ENCODE measurements around the gene NEK6.

Gene NEK6

DNA sequence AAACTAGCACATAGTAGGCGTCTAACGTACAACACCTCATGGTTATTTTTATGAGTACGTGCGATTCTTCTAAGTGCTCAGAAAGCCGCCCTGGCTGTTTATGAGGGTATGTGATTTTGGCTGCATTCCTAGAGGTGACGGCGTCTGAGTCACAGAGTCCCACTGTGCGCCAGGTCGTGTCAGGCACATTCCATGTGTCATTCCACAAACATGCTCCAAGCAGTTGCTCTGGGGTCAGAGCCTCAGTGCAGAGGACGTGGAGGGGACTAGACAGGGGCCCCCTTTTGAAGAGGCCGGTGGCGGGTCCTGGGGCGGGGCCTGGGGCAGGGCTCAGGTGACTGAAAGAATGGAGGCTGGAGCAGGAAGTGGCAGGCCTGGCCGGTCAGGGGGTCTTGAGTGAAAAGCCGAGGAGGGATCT, 51.9 kb downstream of the NEK6 start:
- DNase-seq (ENCODE audit: low read depth, low spot score), result peak; percentile 70
- H3K27ac ChIP-seq, result no peak overlapping the region

DNA sequence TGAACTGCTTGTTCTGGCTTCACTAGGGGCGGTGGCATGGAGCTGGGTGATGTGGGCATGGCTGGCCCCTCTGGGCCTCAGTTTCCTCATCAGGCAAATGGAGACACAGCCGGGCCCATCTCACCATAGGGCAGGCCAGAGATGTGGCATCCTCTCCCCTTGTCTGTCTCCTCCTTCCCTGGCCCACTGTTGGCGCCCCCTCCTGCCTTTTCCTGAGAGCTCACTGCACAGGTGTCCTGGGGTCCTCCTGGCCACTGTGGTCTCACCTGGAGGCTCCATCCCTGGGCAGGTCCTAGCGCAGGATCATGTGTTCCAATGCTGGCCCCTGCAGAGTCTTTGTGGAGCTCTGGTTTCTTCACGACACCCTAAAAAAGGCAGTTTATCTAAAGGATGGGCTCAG, 53.5 kb downstream of the NEK6 start:
- no peak overlapping the region for H3K27ac ChIP-seq
- DNase-seq (ENCODE audit: low read depth, low spot score), result no peak

DNA sequence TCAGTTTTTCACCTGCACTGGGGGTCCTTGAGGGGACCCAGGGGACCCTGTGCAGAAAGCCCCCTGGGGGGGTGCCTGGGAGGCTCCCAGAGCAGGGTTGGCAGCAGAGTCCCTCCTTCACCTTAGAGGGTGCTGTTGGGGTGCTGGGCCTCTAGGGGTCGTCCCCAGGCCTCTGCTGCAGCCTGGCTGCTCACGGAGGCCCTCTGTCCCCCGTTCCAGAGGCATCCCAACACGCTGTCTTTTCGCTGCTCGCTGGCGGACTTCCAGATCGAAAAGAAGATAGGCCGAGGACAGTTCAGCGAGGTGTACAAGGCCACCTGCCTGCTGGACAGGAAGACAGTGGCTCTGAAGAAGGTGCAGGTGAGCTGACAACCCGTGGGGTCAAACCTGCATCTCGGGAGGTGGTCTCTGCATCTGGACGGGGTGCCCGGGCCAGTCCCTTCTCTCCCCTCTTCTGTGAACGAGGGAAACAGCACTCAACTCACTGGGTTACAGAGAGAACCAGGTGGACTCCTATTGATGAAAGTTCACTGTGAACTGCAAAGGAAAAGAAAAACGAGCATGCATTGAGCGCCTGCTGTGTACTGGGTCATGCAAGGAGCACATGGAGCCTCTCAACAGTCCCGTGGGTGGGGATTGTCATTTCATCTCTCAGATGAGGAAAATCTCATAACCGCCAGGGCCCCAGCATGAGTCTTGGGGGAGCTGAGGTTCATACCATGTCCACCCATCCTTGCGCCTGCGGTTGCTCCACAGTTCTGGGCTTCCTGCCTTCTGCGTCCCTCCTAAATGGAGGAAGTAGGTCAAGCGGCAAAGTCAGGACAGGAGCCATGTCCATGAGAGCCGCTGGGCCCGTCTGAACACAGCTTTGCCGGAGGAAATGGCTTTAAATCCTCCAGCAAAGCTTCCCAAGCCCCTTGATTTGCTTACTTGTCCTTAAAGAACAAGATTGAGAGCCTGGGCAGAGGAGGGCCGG, 54.8 kb downstream of the NEK6 start:
- DNase-seq (ENCODE audit: low read depth, low spot score), result no peak
- H3K27ac ChIP-seq, result no peak overlapping the region

DNA sequence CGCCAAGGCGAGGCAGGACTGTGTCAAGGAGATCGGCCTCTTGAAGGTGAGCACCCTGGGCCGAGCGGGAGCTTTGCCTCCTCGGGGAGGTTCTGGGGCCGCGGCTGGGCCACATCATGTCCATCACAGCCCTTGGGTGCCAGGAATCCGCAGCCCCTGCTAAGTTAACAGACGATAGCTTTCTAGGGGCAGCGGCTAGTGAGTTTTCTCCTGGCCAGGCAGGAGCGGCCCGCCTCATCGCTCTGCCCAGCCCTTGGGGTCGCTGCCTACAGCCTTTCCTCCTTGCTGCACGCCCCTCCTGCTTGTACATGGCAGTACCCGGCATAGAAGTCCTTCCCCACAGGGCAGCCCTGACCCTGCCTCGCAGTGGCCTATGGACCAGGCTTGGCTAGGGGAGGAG, 56.2 kb downstream of the NEK6 start:
- no peak for DNase-seq (ENCODE audit: low read depth, low spot score)
- H3K27ac ChIP-seq, result no peak overlapping the region

DNA sequence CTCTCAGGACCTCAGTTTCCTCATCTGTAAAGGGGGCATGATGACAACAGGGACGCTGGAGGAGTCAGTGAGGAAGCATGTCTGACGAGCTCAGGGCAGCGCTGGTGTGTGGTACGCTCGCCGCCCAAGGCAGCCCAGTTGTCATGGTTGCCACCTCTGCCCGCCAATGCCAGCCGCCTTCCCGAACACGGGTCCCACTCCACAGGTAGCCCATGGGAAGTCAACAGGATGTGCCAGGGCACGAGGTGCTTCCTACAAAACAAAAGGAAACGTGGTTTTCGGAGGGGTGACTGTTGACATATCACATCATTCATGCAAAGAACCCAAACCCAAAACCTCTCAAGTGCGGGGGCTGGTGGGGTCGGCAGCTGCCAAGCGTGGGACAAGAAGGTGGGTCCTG, 58.1 kb downstream of the NEK6 start:
- no peak overlapping the region for H3K27ac ChIP-seq
- no peak for DNase-seq (ENCODE audit: low read depth, low spot score)

DNA sequence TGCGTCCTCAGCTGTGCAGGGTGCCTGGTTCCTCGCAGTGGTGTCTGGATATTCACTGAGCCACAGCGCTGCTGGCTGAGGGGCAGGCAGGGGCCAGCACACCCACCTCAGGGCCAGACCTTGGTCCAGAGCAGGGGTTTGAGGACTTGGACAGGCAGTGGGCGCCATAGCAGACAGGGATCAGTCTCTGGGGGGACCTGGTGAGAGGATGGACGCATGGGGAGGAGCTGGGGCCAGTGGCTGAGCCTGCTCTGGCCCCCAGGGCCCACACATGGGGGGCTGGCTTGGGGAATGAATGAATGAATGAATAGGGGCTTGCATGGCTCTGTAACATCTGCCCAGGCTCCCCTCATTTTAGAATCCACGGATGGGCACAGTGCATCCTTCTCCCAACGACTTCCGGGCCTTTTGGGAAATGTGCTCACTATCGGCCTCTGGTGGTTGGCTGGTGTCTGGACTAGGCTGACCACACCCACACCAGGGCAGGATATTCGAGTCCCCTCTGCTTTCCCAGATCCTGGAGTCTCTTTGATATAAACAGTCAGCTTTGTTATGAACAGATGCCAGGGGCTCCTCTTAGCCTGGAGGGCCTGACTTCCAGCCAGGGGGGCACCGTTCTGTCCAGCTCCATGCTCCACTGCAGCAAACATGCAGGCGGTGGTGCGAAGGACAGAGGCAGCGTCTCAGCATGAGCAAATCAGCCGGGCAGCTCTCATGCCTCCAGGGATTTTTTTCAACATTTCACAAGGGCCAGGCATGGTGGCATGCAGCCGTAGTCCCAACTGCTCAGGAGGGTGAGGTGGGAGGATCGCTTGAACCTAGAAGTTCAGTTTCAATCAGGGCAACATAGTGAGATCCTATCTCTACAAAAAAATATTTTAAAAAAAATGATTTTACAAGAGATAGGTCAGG, 62.6 kb downstream of the NEK6 start:
- DNase-seq (ENCODE audit: low read depth, low spot score), result no peak
- H3K27ac ChIP-seq, result no peak overlapping the region

DNA sequence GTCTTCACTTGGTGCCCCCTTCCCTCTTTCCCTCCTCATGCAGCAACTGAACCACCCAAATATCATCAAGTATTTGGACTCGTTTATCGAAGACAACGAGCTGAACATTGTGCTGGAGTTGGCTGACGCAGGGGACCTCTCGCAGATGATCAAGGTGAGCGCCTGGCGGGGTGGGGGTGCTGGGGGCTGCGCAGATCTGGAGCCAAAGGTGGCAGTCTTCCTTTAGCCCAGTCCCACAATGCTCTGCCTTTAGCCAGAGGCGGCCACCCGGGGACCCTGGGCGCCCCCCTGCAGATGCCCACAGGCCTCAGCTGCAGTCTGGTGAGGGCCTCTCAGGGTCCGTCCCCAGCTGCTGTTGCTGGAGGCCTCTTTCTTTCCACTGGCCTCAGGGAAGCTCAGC, 63.7 kb downstream of the NEK6 start:
- H3K27ac ChIP-seq, result no peak overlapping the region
- no peak for DNase-seq (ENCODE audit: low read depth, low spot score)

DNA sequence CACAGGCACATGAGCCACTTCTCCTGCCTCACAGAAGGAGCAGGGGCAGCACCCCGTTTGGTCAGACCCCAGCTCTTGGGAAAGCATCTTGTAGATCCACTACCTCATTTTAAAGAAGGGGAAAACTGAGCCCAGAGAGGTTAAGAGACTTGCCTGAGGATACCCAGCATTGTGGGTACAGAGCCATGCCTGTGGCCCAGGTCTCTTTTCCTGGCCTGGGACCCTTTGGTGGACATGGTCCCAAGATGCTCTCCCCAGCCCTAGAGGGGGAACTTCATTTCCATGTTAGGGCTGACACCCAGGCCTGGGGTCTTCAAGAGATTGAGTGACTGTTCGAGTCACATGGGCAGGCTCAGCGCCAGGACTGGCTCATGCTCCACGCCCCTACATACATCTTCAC, 64.2 kb downstream of the NEK6 start:
- H3K27ac ChIP-seq, result no peak overlapping the region
- DNase-seq (ENCODE audit: low read depth, low spot score), result no peak

DNA sequence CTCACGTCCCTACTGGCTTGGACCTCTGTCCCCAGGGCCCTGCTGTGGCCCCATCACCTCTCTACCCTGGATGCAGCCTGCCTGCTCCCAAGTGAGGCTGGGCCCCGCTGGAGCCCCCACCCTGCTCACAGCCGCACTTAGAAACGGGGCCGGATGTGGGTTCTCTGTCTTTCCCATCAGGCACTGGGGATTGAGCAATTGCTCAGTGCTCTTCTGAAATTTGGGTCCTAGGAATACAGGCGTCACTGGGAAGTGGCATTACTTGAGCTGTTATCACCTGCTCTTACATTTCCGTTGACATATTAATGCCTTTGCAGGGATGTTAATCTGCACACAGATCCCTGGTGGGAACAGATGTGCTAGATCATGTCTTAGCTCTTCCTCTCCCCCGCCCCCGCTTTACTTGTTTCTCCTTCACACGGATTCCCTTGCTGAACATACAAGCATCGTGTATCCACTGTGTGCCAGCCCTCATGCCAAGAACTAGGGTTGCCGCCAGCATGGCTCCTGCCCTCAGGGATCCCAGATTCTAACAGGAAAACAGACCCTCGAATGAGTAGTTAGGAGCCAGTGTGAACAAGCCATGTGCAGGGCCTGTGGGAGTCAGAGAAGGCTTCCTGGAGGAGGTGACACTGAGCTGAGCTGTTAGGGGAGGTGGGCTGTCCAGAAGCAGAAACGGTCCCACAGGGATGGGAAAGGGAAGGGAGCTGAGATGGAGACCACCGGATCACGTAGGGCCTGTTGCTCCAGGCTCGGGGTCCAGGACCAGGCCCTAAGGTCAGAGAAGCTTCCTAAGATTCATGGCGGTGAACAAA, 65.1 kb downstream of the NEK6 start:
- no peak for DNase-seq (ENCODE audit: low read depth, low spot score)
- H3K27ac ChIP-seq, result no peak overlapping the region

DNA sequence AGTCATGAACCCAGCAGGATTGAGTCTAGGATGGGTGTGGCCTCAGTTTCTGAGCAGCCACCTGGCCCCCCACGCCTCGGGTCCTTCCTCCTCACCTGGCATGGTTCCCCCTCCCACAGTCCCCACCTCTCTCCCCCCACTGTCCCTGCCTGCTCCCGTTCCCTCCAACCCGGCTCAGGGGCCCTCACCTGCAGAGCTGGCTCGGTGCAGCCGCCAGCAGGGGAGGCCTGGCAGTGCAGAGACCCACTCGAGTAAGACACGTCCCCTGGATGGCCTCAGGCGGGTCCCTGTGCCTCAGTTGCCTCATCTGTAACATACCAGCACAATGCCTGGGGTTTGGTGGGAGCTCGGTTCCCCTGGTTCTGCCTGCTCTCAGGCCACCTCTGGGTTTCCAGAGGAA, 66.2 kb downstream of the NEK6 start:
- H3K27ac ChIP-seq, result no peak overlapping the region

DNA sequence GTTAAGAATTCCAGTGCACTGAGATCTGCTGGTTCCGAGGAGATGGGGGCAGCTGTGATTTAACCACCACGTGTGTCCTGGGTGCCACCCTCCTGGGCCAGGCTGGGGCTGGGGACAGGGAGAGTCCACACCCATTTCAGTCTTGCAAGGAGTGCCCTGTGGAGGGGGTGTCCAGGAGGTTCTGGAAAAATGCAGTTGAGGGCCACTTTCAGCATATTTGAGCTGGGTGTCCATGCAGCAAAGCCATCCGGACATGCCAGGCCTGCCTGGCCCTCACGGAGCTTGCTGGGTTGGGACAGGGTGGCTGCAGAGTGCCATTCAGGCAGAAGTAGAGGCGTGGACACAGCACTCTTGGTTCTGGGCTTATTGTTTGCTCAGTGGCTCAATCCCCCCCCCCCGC, 68.1 kb downstream of the NEK6 start:
- no peak for DNase-seq (ENCODE audit: low read depth, low spot score)
- no peak overlapping the region for H3K27ac ChIP-seq

More for the DNA sequence above, 66.2 kb downstream of the NEK6 start:
- DNase-seq (ENCODE audit: low read depth, low spot score), result no peak

DNA sequence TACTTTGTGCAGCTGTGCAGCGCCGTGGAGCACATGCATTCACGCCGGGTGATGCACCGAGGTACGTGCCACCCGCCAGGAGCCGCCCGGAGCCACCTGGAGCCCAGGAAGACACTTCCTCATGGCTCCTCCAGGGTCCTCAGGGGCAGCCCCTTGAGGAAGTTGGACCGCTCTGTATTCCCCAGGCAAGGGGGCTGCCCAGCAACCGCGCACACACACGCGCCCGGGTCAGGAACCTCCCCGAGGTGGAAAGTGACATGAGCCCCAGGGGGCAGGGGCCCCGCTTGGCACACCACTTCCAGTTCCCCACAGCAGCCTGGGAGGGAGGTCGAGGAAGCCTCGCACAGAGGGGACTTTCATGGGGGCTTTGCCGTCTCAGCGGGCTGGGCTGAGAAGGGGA, 68.6 kb downstream of the NEK6 start:
- DNase-seq (ENCODE audit: low read depth, low spot score), result no peak
- H3K27ac ChIP-seq, result no peak overlapping the region

DNA sequence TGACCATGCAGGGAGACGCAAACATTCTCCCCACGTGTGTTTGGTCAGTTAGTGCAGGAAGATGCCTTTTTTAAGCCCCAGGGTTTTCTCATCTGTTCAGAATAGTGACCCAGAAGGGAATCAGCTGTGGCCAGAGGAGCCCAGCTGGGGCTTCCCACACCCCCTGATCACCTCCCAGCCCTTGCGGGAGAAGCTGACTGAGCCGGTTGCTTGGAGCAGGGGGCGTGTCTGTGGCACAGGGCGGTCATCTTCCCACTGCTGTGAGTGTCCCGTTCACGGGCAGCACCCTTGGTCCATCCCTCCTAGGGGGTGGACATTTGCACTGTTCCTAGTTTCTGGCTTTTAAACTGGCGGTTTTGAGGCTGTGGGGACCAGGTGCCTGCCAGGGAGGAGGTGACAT, 69.7 kb downstream of the NEK6 start:
- DNase-seq (ENCODE audit: low read depth, low spot score), result no peak
- no peak overlapping the region for H3K27ac ChIP-seq

DNA sequence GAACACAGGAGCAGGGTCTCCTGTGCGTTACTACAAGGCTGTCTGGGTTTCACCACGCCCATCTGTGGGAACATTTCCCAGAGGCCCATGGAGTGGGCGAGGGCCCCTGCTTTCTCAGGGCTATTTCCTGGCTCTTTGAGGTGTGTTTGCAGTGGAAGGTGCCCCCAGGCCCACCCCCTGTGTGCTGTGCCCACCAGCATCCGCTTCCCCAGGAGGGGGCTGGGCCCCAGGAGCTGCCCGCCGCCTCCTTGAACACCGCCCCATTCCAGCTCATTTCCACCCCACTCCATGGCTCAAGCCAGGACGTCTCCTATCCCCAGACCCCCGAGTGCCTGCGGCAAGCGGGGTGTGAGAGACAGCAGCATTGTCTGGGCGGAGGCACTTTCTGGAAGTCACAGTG, 70.5 kb downstream of the NEK6 start:
- DNase-seq (ENCODE audit: low read depth, low spot score), result no peak
- H3K27ac ChIP-seq, result no peak overlapping the region

DNA sequence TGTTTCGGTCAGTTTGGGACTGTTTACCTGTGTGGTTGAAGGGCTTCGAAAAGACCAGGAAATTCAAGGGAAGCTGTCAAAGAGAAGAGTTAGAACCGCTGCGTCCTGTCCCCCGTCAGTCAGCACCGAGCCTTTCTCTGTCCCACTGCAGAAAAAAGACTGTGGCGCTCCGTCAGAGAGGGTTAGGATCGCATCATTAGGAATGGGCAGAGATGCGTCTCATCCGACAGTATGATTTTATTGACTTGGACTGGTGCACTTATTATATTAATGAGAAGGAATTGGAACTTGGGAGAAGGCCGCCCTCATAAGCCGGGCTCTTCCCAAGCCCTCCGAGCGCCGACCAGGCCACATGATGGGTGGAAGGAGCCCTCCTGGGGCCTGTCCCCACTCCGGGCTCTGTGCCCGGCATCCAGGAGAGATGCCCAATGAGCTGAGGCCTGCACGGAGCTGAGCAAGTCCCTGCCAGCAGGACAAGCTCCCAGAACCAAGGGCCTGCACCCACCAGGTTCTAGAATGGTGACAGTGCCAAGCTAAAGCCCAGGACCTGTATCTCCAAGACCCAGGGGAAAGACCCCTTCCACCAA, 71.5 kb downstream of the NEK6 start:
- no peak overlapping the region for H3K27ac ChIP-seq
- DNase-seq (ENCODE audit: low read depth, low spot score), result no peak

DNA sequence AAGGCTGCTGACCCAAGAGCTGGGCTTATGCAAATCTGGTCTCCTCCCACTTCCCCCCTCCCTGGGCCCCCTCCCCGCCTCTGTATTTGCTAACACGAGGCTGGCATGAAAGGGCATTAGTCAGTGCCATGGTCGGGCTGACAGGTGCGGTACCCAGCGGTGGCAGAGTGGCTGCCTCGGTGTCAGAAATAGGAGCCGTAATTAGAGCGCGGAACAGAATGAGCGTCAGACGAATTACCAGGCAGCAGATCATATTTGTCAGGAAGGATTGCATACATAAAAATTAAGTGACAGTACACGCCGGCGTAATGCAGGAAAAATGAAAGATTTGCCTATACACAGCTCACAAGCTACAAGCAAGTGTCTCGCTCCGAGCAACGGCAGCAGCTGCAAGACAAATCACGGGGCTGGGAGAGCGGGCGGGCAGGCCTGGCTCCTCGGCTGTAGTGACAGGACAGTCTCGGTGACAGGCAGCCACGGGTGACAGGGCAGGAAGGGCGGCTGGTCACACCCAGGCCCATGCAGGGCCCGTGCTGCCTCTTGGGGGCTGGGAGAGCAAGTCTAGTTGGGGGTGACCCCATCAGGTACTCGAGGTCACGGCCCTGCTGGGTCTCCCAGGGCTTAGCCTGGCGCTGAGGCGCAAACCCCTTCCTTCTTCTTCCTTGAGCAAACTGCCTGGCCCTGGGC, 72.4 kb downstream of the NEK6 start:
- H3K27ac ChIP-seq, result no peak overlapping the region

DNA sequence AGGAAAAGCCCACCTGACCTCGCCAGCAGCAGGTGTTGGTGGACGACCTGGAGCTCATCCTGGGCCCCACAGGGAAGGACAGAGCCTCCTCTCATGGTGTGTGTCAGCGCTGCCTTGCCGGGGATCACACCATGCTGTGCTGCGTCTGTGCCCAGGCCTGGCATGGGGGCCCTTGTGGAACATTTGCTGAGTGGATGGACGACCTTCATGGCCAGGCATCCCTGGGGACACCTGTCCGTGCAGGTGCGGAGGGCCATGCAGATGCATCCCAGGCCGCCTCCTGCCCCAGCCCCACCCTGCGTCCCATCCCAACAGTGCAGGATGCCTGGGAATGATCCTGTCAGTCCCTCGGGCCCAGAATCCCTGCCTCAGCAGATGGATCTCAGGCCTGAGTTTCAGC, 73.8 kb downstream of the NEK6 start:
- DNase-seq (ENCODE audit: low read depth, low spot score), result no peak
- no peak overlapping the region for H3K27ac ChIP-seq

More for the DNA sequence above, 72.4 kb downstream of the NEK6 start:
- no peak for DNase-seq (ENCODE audit: low read depth, low spot score)

DNA sequence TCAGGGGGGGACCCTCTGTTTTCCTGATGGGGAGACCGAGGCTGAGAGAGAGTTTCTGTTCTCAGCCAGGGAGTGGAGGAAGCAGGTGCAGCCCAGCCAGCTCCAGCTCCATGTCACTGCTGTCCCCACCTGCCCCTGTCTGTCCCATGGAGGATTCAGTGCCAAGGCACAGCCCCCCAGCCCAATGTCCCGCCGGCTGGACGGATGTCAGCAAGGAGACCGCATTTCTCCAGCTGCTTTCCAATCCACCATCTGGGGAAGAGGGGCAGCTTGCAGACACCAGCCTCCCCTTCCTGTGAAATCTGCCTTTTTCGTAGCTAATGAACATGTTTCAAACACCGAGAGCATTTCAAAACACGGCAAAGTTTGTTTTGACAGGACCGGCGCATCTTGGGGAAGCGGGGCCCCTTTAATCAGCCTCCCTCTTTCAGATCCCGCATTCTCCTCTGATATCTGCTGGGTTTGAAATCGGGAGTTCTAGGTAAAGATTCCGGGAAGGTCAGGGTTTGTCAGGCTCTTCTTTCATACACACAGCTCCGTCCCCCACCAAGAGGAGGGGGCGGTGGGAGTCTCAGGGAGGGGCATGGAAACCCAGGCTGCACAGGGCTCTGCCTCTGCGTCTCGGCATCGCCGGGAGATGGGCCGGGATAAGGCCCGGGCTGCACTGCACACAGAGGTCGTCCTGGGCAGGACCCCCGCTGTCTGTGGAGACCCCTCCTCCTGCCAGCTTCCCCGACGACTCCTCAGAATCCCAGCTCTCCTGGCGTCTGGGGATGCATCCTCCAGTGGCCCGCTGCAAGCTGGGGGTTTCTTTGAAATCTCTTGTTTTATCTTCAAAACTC, 74.8 kb downstream of the NEK6 start:
- no peak overlapping the region for H3K27ac ChIP-seq
- DNase-seq (ENCODE audit: low read depth, low spot score), result no peak

DNA sequence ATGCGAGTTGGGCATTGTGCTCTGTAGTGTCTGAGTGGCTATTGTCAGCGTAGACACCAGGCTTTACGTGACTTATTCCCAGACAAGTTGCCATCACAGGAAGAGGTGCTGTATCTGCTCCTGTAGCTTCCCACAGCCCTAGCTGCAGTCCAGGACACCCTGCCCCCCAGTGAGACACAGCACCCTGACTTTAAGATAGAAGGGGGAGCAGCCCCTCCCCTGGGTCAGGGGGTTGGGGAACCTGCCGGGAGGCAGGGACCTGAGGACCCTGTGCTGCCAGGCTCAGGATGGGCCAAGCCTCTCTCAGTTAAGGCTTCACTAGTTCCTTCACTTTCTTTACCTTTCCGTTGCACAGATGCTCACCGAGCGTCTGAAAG, 75.4 kb downstream of the NEK6 start:
- no peak overlapping the region for H3K27ac ChIP-seq
- DNase-seq (ENCODE audit: low read depth, low spot score), result no peak

All from epithelial cell of prostate (primary cell).